Neutrophil (primary cell): ENCODE measurements around the gene MAN2C1.

Experiments
- H3K27ac ChIP-seq: fragments of 200-600 bp; sonication (generic); 2 replicates; pipeline ENCODE4 v1.5.1; 2016; ENCODE audit warnings: mild to moderate bottlenecking, moderate library complexity
- H3K27me3 ChIP-seq: fragments of 200-600 bp; sonication (generic); 2 replicates; pipeline ENCODE4 v1.6.0; 2016; ENCODE audit warnings: mild to moderate bottlenecking
- H3K36me3 ChIP-seq: fragments of 200-600 bp; sonication (generic); 2 replicates; pipeline ENCODE4 v1.5.1; 2017
- H3K4me1 ChIP-seq, 2 experiments: fragments of 200-600 bp in 1 of 2; sonication (generic) in 1 of 2; 1 replicate in 1 of 2; 2 replicates in 1 of 2; pipeline versions ENCODE4 v1.5.1 to v1.6.1; 2013 to 2016; ENCODE audit warnings: low read depth in 1 of 2, low read length in 1 of 2, mild to moderate bottlenecking in 1 of 2, moderate library complexity in 1 of 2; ENCODE audit not compliant: control insufficient read depth in 1 of 2, insufficient read depth in 1 of 2
- H3K4me3 ChIP-seq, 2 experiments: fragments of 200-600 bp in 1 of 2; sonication (generic) in 1 of 2; 1 replicate in 1 of 2; 2 replicates in 1 of 2; pipeline ENCODE4 v1.5.1; 2013 to 2016; ENCODE audit warnings: low read depth in 1 of 2, low read length in 1 of 2, mild to moderate bottlenecking in 1 of 2, moderate library complexity in 1 of 2
- H3K9me3 ChIP-seq: fragments of 200-600 bp; sonication (generic); 2 replicates; pipeline ENCODE4 v1.5.1; 2016
- CTCF ChIP-seq: fragments of 200-600 bp; sonication (generic); IDR thresholded peaks from 2 replicates; pipeline ENCODE4 v1.5.1; 2016; ENCODE audit warnings: antibody characterized with exemption

MAN2C1 gene

GRCh38 chr15:75364881-75365280 lies 3.5 kb downstream of the MAN2C1 start:
- no peaks in the 10 kb centered on the region for H3K9me3 ChIP-seq
- H3K27ac ChIP-seq = no peak overlapping the region
- H3K36me3 ChIP-seq = peaks cover 64% of the 10 kb centered on the region
- TF ChIP-seq CTCF = no peak
- peaks cover 15 to 19% of the 10 kb centered on the region in 2 experiments for H3K4me1 ChIP-seq
- no peak overlapping the region for H3K4me3 ChIP-seq
- no peaks in the 10 kb centered on the region for H3K27me3 ChIP-seq

GRCh38 chr15:75363786-75364185 lies 4.6 kb downstream of the MAN2C1 start:
- H3K27me3 ChIP-seq = no peaks in the 10 kb centered on the region
- no peak overlapping the region for H3K4me3 ChIP-seq
- H3K9me3 ChIP-seq = no peaks in the 10 kb centered on the region
- peaks cover 11 to 12% of the 10 kb centered on the region in 2 experiments for H3K4me1 ChIP-seq
- no peak for TF ChIP-seq CTCF
- H3K36me3 ChIP-seq = peaks cover 73% of the 10 kb centered on the region
- no peak overlapping the region for H3K27ac ChIP-seq

GRCh38 chr15:75362642-75363249 lies 5.7 kb downstream of the MAN2C1 start:
- Histone ChIP-seq H3K27me3 (no peaks in the 10 kb centered on the region), H3K9me3 (no peaks in the 10 kb centered on the region), H3K4me3 (no peak overlapping the region), H3K4me1 (peaks cover 6% of the 10 kb centered on the region in 2 experiments), H3K36me3 (peaks cover 83% of the 10 kb centered on the region), H3K27ac (no peak overlapping the region)
- TF ChIP-seq CTCF = no peak

- H3K4me3 ChIP-seq = no peak overlapping the region
- H3K4me1 ChIP-seq = no peaks in the 10 kb centered on the region
- H3K27ac ChIP-seq = no peak overlapping the region
- no peaks in the 10 kb centered on the region for H3K27me3 ChIP-seq
- peaks cover 88% of the 10 kb centered on the region for H3K36me3 ChIP-seq
- no peak for TF ChIP-seq CTCF
- no peaks in the 10 kb centered on the region for H3K9me3 ChIP-seq
These were observed 6.3 kb downstream of the MAN2C1 start for GRCh38 chr15:75361989-75362641.

- Histone ChIP-seq H3K27ac (no peak overlapping the region), H3K36me3 (peaks cover 94% of the 10 kb centered on the region), H3K4me3 (no peak overlapping the region), H3K4me1 (no peaks in the 10 kb centered on the region), H3K9me3 (no peaks in the 10 kb centered on the region), H3K27me3 (no peaks in the 10 kb centered on the region)
- no peak for TF ChIP-seq CTCF
These were observed 6.9 kb downstream of the MAN2C1 start for GRCh38 chr15:75361361-75361988.
